Rectal smooth muscle tissue (tissue), 1 donor: ENCODE results near the gene HLA-DQA1.
"Not testable (repeated sequence)": the region's sequence is repeated elsewhere in the genome, so short reads cannot be mapped to it uniquely, and the experiment has no call there.

Experiments
- H3K27ac ChIP-seq: one replicate; pipeline ENCODE4 v1.7.0; 2013; ENCODE audit warnings: low read depth, low read length, inconsistent platforms
- H3K27me3 ChIP-seq: one replicate; pipeline ENCODE4 v1.7.0; 2013; ENCODE audit warnings: low read length; ENCODE audit not compliant: control insufficient read depth, insufficient read depth
- H3K36me3 ChIP-seq: one replicate; pipeline ENCODE4 v1.7.0; 2013; ENCODE audit warnings: low read length; ENCODE audit not compliant: control insufficient read depth, insufficient read depth
- H3K4me1 ChIP-seq: one replicate; pipeline ENCODE4 v1.7.0; 2013; ENCODE audit warnings: low read length; ENCODE audit not compliant: control insufficient read depth, insufficient read depth
- H3K4me3 ChIP-seq: one replicate; pipeline ENCODE4 v1.7.0; 2013; ENCODE audit warnings: low read length
- H3K9ac ChIP-seq: one replicate; pipeline ENCODE4 v1.7.0; 2013; ENCODE audit warnings: low read length

Gene HLA-DQA1

DNA sequence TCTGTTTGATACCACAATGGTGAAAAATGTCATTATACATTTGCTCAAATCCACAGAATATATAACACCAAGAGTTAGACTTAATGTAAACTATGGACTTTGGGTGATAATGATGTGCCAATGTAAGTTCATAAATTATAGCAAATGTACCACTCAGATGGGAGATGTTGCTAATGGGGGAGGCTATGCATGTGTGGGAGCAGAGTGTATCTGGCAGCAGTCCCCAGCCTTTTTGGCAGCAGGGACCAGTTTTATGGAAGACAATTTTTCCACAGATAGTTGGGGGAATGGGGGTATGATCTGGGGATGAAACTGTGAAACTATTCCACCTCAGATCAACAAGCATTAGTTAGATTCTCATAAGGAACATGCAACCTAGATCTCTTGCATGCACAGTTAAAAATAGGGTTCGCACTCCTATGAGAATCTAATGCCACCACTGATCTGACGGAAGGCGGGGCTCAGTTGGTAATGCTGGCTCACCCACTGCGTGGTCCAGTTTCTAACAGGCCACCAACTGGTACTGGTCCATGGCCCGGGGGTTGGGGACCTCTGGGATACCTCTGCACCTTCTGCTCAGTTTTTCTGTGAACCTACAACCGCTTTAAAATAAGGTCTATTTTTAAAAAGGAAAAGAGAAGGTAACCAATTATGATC lies 8.0 kb downstream of the HLA-DQA1 start:
- H3K36me3 ChIP-seq = no peaks in the 10 kb centered on the region
- no peaks in the 10 kb centered on the region for H3K4me1 ChIP-seq
- no peak overlapping the region for H3K9ac ChIP-seq
- no peak overlapping the region for H3K4me3 ChIP-seq
- no peak overlapping the region for H3K27ac ChIP-seq
- H3K27me3 ChIP-seq = no peaks in the 10 kb centered on the region

- no peak overlapping the region for H3K4me3 ChIP-seq
- no peaks in the 10 kb centered on the region for H3K27me3 ChIP-seq
- H3K27ac ChIP-seq = no peak overlapping the region
- no peaks in the 10 kb centered on the region for H3K4me1 ChIP-seq
- no peaks in the 10 kb centered on the region for H3K36me3 ChIP-seq
- H3K9ac ChIP-seq = no peak overlapping the region
Observed at GRCh38 chr6:32655203-32655710, 18.1 kb downstream of the HLA-DQA1 start.

- H3K9ac ChIP-seq, H3K4me3 ChIP-seq, H3K4me1 ChIP-seq, H3K27me3 ChIP-seq, H3K27ac ChIP-seq, H3K36me3 ChIP-seq: not testable (repeated sequence)
Observed at GRCh38 chr6:32657329-32657728, 20.1 kb downstream of the HLA-DQA1 start.

- not testable (repeated sequence) for H3K9ac ChIP-seq, H3K4me1 ChIP-seq, H3K36me3 ChIP-seq, H3K27ac ChIP-seq, H3K4me3 ChIP-seq, H3K27me3 ChIP-seq
Observed at GRCh38 chr6:32657819-32658218, 20.6 kb downstream of the HLA-DQA1 start.

DNA sequence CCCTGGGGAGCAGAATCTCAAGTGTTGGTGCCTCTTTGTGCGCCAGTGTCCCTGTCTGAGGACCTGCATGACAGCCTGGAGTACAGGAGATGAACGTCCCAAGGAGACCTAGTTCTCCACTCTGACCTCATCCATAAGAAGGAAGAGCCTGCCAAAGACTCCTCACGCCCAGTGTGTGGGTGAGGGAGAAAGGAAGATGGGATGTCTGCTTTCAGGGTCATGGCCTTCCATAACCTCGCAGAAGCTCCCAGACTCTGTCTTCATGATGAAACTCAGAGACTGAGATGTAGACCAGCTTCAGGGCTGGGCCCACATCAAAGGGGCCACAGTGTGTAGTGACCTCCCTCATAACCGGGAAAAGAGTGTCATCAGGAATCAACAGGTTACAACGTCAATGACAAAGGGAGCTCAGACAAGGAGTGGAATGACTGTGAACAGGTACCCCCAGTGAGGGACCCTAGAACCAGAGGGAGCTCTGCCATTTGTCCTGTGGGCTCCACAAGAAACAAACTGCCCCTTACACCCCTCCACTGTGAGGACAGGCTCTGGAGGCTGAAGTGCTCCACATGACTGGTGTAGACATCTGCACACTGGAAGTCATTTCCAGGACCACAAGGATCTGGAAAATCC lies 21.2 kb downstream of the HLA-DQA1 start:
- Histone ChIP-seq H3K27me3 (no peaks in the 10 kb centered on the region), H3K36me3 (no peaks in the 10 kb centered on the region), H3K4me1 (no peaks in the 10 kb centered on the region), H3K4me3 (no peak overlapping the region), H3K27ac (no peak overlapping the region), H3K9ac (no peak overlapping the region)

GRCh38 chr6:32659856-32660595 lies 22.8 kb downstream of the HLA-DQA1 start:
- no peak overlapping the region for H3K4me3 ChIP-seq
- H3K27me3 ChIP-seq = no peaks in the 10 kb centered on the region
- H3K9ac ChIP-seq = no peak overlapping the region
- no peak overlapping the region for H3K27ac ChIP-seq
- H3K36me3 ChIP-seq = no peaks in the 10 kb centered on the region
- H3K4me1 ChIP-seq = no peaks in the 10 kb centered on the region

- H3K27ac ChIP-seq = no peak overlapping the region
- H3K4me1 ChIP-seq = no peaks in the 10 kb centered on the region
- H3K27me3 ChIP-seq = no peaks in the 10 kb centered on the region
- no peak overlapping the region for H3K9ac ChIP-seq
- H3K4me3 ChIP-seq = no peak overlapping the region
- H3K36me3 ChIP-seq = no peaks in the 10 kb centered on the region
Observed at GRCh38 chr6:32662099-32662498, 24.9 kb downstream of the HLA-DQA1 start.

DNA sequence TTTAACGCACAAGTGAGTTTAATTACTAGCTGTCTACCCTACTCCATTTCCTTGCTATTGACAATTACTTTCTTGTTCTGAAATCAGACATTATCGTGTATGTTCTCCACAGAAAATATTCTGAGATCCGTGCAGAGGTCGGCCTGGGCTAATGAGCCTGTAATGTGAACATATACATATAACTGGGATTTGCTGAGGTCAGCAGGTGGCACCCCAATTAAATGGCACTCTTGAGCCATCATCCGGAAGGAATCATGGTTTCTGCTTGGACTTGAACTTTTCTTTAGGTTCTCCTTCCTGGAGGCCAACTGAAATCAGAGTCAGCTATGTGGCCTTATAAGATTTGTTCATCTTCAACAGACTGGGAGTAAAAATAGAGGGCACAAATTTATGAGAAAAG lies 25.6 kb downstream of the HLA-DQA1 start:
- Histone ChIP-seq H3K4me1 (no peaks in the 10 kb centered on the region), H3K36me3 (no peaks in the 10 kb centered on the region), H3K4me3 (no peak overlapping the region), H3K27me3 (no peaks in the 10 kb centered on the region), H3K9ac (no peak overlapping the region), H3K27ac (no peak overlapping the region)

DNA sequence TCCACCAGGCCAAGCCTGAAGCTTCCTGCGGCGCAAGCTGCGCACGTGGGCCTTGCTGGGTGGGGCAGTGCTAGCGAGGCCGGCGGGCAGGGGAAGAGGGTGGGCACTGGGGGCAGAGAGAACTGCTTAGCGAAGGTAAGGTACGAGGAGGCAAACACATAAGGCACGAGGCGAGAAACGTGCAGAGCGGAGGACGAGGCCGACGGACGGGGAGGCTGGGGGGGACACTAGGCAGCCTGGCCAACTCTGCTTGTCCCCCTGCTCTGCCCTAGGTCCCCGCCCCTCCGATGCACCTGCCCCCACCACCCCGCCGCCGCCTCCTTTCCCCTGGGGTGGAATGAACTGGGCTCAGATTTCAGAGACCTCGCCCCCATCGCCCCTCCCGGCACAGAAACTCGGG lies 27.1 kb downstream of the HLA-DQA1 start:
- no peaks in the 10 kb centered on the region for H3K36me3 ChIP-seq
- no peak overlapping the region for H3K9ac ChIP-seq
- H3K4me1 ChIP-seq = no peaks in the 10 kb centered on the region

GRCh38 chr6:32664827-32665362 lies 27.7 kb downstream of the HLA-DQA1 start:
- Histone ChIP-seq H3K27me3 (no peaks in the 10 kb centered on the region), H3K27ac (no peak overlapping the region), H3K36me3 (no peaks in the 10 kb centered on the region), H3K9ac (no peak overlapping the region), H3K4me3 (no peak overlapping the region), H3K4me1 (no peaks in the 10 kb centered on the region)

More for the DNA sequence above, 27.1 kb downstream of the HLA-DQA1 start:
- no peaks in the 10 kb centered on the region for H3K27me3 ChIP-seq
- H3K4me3 ChIP-seq = no peak overlapping the region
- H3K27ac ChIP-seq = no peak overlapping the region

DNA sequence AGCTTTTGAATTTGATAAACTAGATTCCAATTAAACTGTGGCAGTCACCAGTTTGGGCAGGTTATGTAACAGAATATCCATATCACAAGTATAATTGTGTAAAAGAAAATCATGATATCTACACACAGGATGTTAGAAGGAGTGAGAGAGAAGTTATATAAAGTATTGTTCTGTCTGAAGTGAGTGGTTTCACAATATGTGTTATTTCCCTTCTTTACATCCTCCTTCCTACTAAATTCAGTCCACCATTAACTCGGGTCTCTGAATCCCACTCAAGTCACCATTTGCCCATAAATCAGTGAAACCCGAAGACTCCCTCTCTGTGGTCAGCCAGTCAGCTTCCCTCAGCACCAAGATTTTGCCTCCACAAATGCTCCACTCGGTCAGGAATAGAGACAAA lies 28.5 kb downstream of the HLA-DQA1 start:
- Histone ChIP-seq H3K36me3 (no peaks in the 10 kb centered on the region), H3K9ac (no peak overlapping the region), H3K4me3 (no peak overlapping the region), H3K27ac (no peak overlapping the region), H3K27me3 (no peaks in the 10 kb centered on the region), H3K4me1 (no peaks in the 10 kb centered on the region)

DNA sequence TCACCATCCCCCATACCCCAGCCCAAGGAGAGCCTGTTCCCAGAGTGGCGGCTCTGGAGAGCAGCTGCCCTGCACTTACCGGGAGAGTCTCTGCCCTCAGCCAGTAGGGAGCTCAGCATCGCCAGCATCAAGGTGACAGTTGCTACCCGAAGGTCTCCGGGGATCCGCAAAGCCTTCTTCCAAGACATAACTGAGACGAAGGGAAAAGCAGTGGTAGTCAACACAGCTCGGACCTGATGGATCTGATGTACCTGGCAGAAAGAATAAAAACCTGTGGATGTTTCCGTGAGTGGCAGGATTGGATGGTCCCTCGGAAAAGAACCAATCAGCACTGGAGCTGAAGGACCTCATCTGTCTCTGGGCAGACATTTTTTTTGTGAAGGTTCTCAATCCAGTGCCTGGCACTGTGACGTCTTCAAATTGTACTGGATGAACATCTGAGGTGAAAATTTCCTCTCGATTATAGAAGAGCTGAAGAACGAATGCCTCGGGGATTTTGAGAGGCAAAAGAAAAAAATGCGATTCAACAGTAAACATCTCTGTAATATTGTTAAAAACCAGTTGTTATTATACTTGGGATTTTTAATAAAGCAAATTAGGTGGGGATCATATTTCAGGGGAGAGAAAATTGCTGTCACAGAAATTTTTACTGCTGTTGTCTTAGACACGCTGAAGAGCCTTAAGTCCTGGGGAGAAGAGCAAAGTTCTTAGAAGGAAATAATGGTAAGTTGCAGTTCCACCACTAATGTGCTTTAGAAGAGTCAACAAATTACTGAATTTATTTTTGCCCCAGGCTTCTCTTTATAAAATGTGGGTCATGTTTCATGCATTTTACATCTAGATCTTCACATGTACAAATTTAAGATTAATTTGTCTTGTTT lies 29.5 kb downstream of the HLA-DQA1 start, which contains the start of gene HLA-DQB1:
Gene HLA-DQB1 (minus strand): TSS at position 238 of the 881 bp plus-strand sequence. CDS start 50 bp downstream, at position 188.
- Histone ChIP-seq H3K27ac (no peak within 1 kb of the TSS), H3K4me1 (no peaks in the 10 kb centered on the region), H3K9ac (no peak within 1 kb of the TSS), H3K4me3 (no peak within 1 kb of the TSS), H3K36me3 (no peaks in the 10 kb centered on the region), H3K27me3 (no peaks in the 10 kb centered on the region)
